ENCODE results near the gene COMT. TPM values are rescaled to one million over a fixed set of nuclear protein-coding genes. Genes with fewer than 3 reads are reported as not detected.
A peak's percentile ranks its signal among the peaks of the same experiment; 100 is the strongest.

The COMT gene
- total RNA-seq, 2 experiments from 2014 or later, result 61.7 to 66.1 TPM

GRCh38 chr22:19970479-19971275 is 29.1 kb downstream of the COMT start:
- Mint-ChIP-seq H3K4me3 (no peak overlapping the region), H3K4me1 (ENCODE audit: low read depth) (peaks cover 3% of the 10 kb centered on the region), H3K9me3 (no peaks in the 10 kb centered on the region), H3K27me3 (no peaks in the 10 kb centered on the region), H3K27ac (no peak overlapping the region), H3K36me3 (peaks cover 5% of the 10 kb centered on the region)
- ChIA-PET POLR2A (no interaction called here), CTCF (interaction anchor here (0.6 to 3.4 kb wide), 14 partner anchors 14 to 158 kb away, joined by 3 to 25 read pairs (median 4); no protein-coding TSS in a partner anchor)
- DNase-seq, result peak; percentile 82
- intact Hi-C loops (cut with micrococcal nuclease), result loop anchor here (1.0 kb wide), 1 partner anchor 159 kb away; no protein-coding TSS in a partner anchor

DNA sequence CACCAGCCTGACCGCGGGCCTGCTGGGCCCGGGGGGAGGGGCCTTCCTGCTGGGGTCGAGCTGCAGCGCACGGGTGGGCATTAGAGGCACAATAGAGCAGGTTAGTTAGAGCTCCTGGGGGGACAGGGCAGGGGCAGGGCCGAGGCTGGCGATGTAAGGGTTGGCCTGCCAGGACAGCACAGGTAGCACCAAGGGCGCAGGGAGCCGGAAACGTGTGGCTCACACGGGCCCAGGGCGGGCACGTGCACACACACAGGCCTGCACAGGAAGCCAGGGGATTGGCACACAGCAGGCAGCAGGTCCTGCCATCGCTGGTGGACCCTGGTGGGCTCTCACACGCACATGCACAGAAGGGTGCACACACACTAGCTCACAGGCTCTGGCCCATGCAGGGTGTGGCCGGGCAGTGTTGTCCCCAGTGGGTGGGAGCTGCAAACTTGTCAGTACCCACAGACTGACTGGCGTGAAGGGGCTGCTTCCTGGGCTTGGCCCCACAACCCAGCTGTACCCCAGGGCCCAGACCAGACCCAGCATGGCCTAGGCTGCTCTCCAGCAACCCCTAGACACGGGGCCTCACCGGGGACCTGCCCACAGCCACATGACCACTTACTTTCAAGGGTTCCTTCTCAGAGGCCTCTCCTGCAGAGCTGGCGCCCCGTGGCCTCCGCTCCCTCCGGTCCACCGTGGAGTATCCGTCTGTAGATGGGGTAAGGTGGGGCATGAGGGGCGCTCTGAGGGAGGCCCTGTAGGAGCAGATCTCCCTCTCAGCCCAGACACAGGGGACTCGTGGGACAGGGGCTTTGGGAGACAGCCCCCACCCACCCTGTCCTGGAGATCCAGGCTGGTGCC is 29.9 kb downstream of the COMT start:
- DNase-seq, result no peak
- H3K9me3 Mint-ChIP-seq, result no peaks in the 10 kb centered on the region
- H3K36me3 Mint-ChIP-seq, result peaks cover 5% of the 10 kb centered on the region
- no peak overlapping the region for H3K27ac Mint-ChIP-seq
- H3K4me3 Mint-ChIP-seq, result no peak overlapping the region
- intact Hi-C loops (cut with micrococcal nuclease), result no loop called here
- ChIA-PET POLR2A (no interaction called here), CTCF (interaction anchor here (0.6 to 3.4 kb wide), 10 partner anchors 18 to 158 kb away, joined by 3 to 25 read pairs (median 6); no protein-coding TSS in a partner anchor)
- H3K27me3 Mint-ChIP-seq, result no peaks in the 10 kb centered on the region
- peaks cover 3% of the 10 kb centered on the region for H3K4me1 Mint-ChIP-seq (ENCODE audit: low read depth)

DNA sequence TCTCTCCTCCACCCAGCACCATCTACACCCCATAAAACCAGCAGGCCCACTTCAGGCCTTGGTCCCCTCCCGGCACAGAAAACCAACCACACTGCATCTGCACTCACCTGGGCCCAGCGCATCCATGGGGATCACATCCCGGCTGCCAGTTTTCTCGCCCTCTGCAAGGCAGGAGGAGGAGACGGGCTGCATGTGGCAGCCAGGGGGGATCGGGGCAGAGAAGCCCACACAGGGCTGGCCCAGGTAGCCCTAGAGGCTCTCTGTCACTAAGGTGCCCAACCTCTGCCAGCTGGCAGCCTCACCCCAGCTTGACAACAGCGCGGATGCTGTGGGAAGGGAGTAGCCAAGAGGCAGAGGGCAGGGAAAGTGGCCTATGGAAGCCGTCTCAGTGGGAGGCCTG is 30.7 kb downstream of the COMT start:
- Mint-ChIP-seq H3K9me3 (no peaks in the 10 kb centered on the region), H3K4me3 (no peak overlapping the region), H3K27ac (no peak overlapping the region), H3K27me3 (no peaks in the 10 kb centered on the region), H3K4me1 (ENCODE audit: low read depth) (peaks cover 3% of the 10 kb centered on the region), H3K36me3 (peaks cover 2% of the 10 kb centered on the region)
- ChIA-PET CTCF (interaction anchor here (1.1 to 3.4 kb wide), 4 partner anchors 18 to 157 kb away, joined by 3 to 25 read pairs (median 10); no protein-coding TSS in a partner anchor), POLR2A (no interaction called here)
- intact Hi-C loops (cut with micrococcal nuclease), result no loop called here
- DNase-seq, result no peak

- intact Hi-C loops (cut with micrococcal nuclease), result no loop called here
- POLR2A ChIA-PET, result no interaction called here
Measured at GRCh38 chr22:19972652-19973550, 31.3 kb downstream of the COMT start.

GRCh38 chr22:19973551-19974267 is 32.1 kb downstream of the COMT start:
- ChIA-PET CTCF (no interaction called here), POLR2A (no interaction called here)
- H3K4me1 Mint-ChIP-seq (ENCODE audit: low read depth), result peaks cover 3% of the 10 kb centered on the region
- no peaks in the 10 kb centered on the region for H3K9me3 Mint-ChIP-seq
- no peak overlapping the region for H3K27ac Mint-ChIP-seq
- no peaks in the 10 kb centered on the region for H3K27me3 Mint-ChIP-seq
- no peak overlapping the region for H3K4me3 Mint-ChIP-seq
- no peak for DNase-seq
- intact Hi-C loops (cut with micrococcal nuclease), result no loop called here
- no peaks in the 10 kb centered on the region for H3K36me3 Mint-ChIP-seq

More at GRCh38 chr22:19972652-19973550, 31.3 kb downstream of the COMT start:
- Mint-ChIP-seq H3K27ac (no peak overlapping the region), H3K27me3 (no peaks in the 10 kb centered on the region), H3K9me3 (no peaks in the 10 kb centered on the region), H3K36me3 (no peaks in the 10 kb centered on the region), H3K4me3 (no peak overlapping the region), H3K4me1 (ENCODE audit: low read depth) (peaks cover 3% of the 10 kb centered on the region)
- no peak for DNase-seq
- CTCF ChIA-PET, result interaction anchor here (1.8 to 3.4 kb wide), 3 partner anchors 19 to 156 kb away, joined by 6 to 25 read pairs (median 14); no protein-coding TSS in a partner anchor

DNA sequence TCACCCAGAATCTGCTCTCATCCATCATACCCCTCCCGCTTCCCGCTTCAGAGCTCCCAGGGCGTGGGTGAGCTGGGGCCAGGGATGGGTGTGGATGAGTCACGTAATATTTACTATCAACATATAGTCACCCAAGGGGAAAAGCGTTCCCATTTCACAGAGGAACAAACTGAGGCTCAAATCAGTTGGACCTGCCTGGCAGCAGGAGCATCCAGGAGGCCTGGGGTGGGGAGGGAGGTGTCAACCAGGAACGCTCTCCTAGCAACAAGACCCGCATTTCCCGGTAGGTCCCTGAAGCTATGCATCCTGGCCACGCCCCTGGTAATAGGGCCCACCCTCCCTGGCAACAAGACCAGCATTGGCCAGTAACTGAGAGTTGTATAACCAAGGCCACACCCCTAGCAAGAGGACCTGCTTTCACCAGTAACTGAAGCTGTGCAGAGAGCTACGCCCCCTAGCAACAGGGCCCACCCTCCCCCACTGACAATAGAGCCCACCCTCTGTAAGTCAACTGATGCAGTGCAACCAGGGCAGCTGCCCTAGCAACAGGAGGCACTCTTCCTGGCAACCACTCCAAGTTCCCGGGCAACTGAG is 32.8 kb downstream of the COMT start:
- no peaks in the 10 kb centered on the region for H3K9me3 Mint-ChIP-seq
- no peaks in the 10 kb centered on the region for H3K27me3 Mint-ChIP-seq
- CTCF ChIA-PET, result no interaction called here
- no peak overlapping the region for H3K27ac Mint-ChIP-seq
- POLR2A ChIA-PET, result no interaction called here
- DNase-seq, result no peak
- no peak overlapping the region for H3K4me3 Mint-ChIP-seq
- intact Hi-C loops (cut with micrococcal nuclease), result no loop called here
- peaks cover 3% of the 10 kb centered on the region for H3K4me1 Mint-ChIP-seq (ENCODE audit: low read depth)
- H3K36me3 Mint-ChIP-seq, result no peaks in the 10 kb centered on the region

DNA sequence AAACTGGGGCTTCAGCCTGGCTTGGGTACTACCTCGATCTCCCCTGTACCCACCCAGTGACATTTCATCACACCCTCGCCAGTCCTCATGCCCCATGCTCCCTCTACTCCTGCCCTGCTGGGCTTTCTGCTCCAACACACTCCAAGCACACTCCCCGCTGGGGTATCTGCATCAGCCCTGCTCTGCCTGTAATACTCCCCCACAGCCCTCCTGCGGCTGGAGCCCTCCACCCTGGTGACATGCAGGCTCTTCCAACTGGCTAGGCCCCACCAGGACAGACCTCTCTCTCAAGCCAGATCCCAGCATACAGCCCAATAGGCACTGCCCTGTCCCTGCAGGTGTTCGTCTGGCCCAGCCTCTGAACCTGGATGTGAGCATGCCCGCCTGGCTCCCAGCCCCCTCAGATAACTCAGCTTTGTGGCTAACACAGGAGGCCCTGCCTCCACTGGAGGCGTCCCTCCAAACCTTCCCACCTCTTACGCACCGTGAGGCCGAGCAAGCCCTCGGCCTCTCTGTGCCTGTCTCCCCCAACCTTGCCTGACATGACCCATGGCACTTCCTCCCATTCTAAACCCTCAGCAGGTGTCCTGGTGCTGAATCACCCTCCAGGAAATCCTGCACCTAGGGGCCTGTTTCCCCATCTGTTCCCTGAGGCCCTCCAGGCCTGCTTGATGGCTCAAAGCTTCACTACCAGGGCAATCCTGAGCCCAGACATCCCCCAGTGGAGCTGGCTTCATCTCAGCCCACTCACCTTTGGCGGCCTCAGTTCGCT is 33.5 kb downstream of the COMT start:
- Mint-ChIP-seq H3K9me3 (no peaks in the 10 kb centered on the region), H3K27ac (no peak overlapping the region), H3K4me3 (no peak overlapping the region), H3K4me1 (ENCODE audit: low read depth) (peaks cover 3% of the 10 kb centered on the region), H3K36me3 (no peaks in the 10 kb centered on the region), H3K27me3 (no peaks in the 10 kb centered on the region)
- ChIA-PET POLR2A (no interaction called here), CTCF (no interaction called here)
- DNase-seq, result no peak
- intact Hi-C loops (cut with micrococcal nuclease), result no loop called here

DNA sequence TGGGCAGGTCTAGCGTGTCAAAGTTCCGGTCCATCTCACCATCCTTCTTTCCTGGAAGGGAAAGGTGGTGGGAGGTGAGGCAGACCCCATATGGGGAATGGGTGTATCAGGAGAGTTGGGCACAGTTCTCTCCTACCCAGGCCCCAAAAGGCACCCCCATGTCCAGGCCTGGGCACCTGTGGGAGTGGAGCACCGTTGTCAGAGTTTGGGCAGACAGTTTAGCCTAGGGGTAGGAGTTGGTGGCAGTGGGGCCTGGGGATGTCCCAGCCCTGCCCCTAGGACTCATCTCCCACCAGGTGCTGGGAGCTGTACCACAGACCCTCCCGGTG is 34.1 kb downstream of the COMT start:
- ChIA-PET POLR2A (no interaction called here), CTCF (no interaction called here)
- intact Hi-C loops (cut with micrococcal nuclease), result no loop called here
- no peak overlapping the region for H3K27ac Mint-ChIP-seq
- no peak for DNase-seq
- H3K27me3 Mint-ChIP-seq, result no peaks in the 10 kb centered on the region
- no peaks in the 10 kb centered on the region for H3K36me3 Mint-ChIP-seq
- H3K9me3 Mint-ChIP-seq, result no peaks in the 10 kb centered on the region
- H3K4me3 Mint-ChIP-seq, result no peak overlapping the region
- peaks cover 3% of the 10 kb centered on the region for H3K4me1 Mint-ChIP-seq (ENCODE audit: low read depth)

DNA sequence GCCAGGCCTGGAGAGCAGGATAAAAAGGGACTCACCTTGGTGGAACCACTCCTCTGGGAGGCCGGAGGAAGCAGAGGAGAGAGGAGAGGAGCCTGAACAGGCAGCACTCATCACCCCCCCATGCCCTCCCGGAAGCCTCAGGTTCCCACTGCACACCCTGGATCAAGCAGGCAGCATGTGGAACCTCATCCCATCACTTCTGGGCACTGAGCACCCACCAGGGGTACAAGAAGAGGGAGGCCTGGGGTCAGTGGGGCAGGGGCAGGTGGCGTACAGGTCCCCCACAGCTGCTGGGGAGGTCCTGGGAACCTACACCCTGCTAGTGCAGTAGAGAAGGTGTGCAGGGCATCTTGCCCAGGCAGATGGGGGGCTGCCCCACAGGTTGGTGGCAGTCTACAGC is 35.1 kb downstream of the COMT start:
- no peak overlapping the region for H3K27ac Mint-ChIP-seq
- ChIA-PET CTCF (no interaction called here), POLR2A (no interaction called here)
- no peaks in the 10 kb centered on the region for H3K4me1 Mint-ChIP-seq (ENCODE audit: low read depth)
- H3K36me3 Mint-ChIP-seq, result no peaks in the 10 kb centered on the region
- no peak overlapping the region for H3K4me3 Mint-ChIP-seq
- H3K27me3 Mint-ChIP-seq, result no peaks in the 10 kb centered on the region
- no peak for DNase-seq
- no peaks in the 10 kb centered on the region for H3K9me3 Mint-ChIP-seq
- intact Hi-C loops (cut with micrococcal nuclease), result no loop called here

- CTCF ChIA-PET, result no interaction called here
Measured at GRCh38 chr22:19977296-19978243, 36.0 kb downstream of the COMT start.

More at GRCh38 chr22:19977296-19978243, 36.0 kb downstream of the COMT start:
- no peak for DNase-seq
- no peaks in the 10 kb centered on the region for H3K9me3 Mint-ChIP-seq
- intact Hi-C loops (cut with micrococcal nuclease), result no loop called here
- H3K27me3 Mint-ChIP-seq, result no peaks in the 10 kb centered on the region
- no peaks in the 10 kb centered on the region for H3K36me3 Mint-ChIP-seq
- H3K4me1 Mint-ChIP-seq (ENCODE audit: low read depth), result no peaks in the 10 kb centered on the region
- H3K4me3 Mint-ChIP-seq, result no peak overlapping the region
- H3K27ac Mint-ChIP-seq, result no peak overlapping the region
- POLR2A ChIA-PET, result no interaction called here

Measured in activated CD4-positive, alpha-beta memory T cell treated with anti-CD3 and anti-CD28 coated beads for 36 hours (primary cell).